Astrocyte (in vitro differentiated cells and primary cell): ENCODE results near the gene PDLIM3. TPM values are rescaled to one million over a fixed set of nuclear protein-coding genes. Genes with fewer than 3 reads are reported as not detected.
A peak's percentile ranks its signal among the peaks of the same experiment; 100 is the strongest.
"Not testable (repeated sequence)": the region's sequence is repeated elsewhere in the genome, so short reads cannot be mapped to it uniquely, and the experiment has no call there.

Source experiments
- DNase-seq: peaks from one replicate; pipeline ENCODE4 v3.0.0-alpha.2; 2010; ENCODE audit warnings: low read depth
- FAIRE-seq: peaks from 2 replicates; lab custom pipeline; 2011; peaks lifted over from hg19 to GRCh38; lab: Jason Lieb, UNC
- H2AFZ ChIP-seq: 2 replicates; pipeline ENCODE4 v1.6.0; 2012; ENCODE audit warnings: low read depth, low read length, inconsistent platforms
- H3K27ac ChIP-seq: 2 replicates; pipeline ENCODE4 v1.5.1; 2011; ENCODE audit warnings: low read depth, low read length, inconsistent platforms
- H3K27me3 ChIP-seq: 2 replicates; pipeline ENCODE4 v1.6.0; 2011; ENCODE audit warnings: low read length, inconsistent platforms; ENCODE audit not compliant: insufficient read depth
- H3K36me3 ChIP-seq: 2 replicates; pipeline ENCODE4 v1.5.1; 2011; ENCODE audit warnings: low read length, inconsistent platforms; ENCODE audit not compliant: insufficient read depth
- H3K4me1 ChIP-seq: 2 replicates; pipeline ENCODE4 v1.5.1; 2011; ENCODE audit warnings: low read length, inconsistent platforms; ENCODE audit not compliant: insufficient read depth
- H3K4me2 ChIP-seq: 2 replicates; pipeline ENCODE4 v1.6.0; 2012; ENCODE audit warnings: low read length, inconsistent platforms
- H3K4me3 ChIP-seq: 2 replicates; pipeline ENCODE4 v1.5.1; 2011; ENCODE audit warnings: low read depth, mild to moderate bottlenecking, low read length, inconsistent platforms; ENCODE audit not compliant: insufficient read depth
- H3K79me2 ChIP-seq: 2 replicates; pipeline ENCODE4 v1.6.0; 2012; ENCODE audit warnings: mild to moderate bottlenecking, low read length, inconsistent platforms; ENCODE audit not compliant: insufficient read depth
- H3K9ac ChIP-seq: 2 replicates; pipeline ENCODE4 v1.6.0; 2012; ENCODE audit warnings: mild to moderate bottlenecking, low read length, inconsistent platforms
- H3K9me3 ChIP-seq: 2 replicates; pipeline ENCODE4 v1.5.1; 2012; ENCODE audit warnings: low read depth, mild to moderate bottlenecking, low read length, inconsistent platforms; ENCODE audit not compliant: insufficient read depth
- H4K20me1 ChIP-seq: 2 replicates; pipeline ENCODE4 v1.6.0; 2012; ENCODE audit warnings: low read length, inconsistent platforms; ENCODE audit not compliant: insufficient read depth
- H3K27ac Mint-ChIP-seq: one replicate; pipeline ENCODE4 v1.8.0; 2021; ENCODE audit warnings: mild to moderate bottlenecking, mixed read lengths; ENCODE audit not compliant: unreplicated experiment
- H3K27me3 Mint-ChIP-seq: one replicate; pipeline ENCODE4 v1.8.0; 2021; ENCODE audit warnings: low read depth, mixed read lengths; ENCODE audit not compliant: unreplicated experiment
- H3K36me3 Mint-ChIP-seq: one replicate; pipeline ENCODE4 v1.8.0; 2021; ENCODE audit warnings: low read depth, mixed read lengths; ENCODE audit not compliant: unreplicated experiment
- H3K4me1 Mint-ChIP-seq: one replicate; pipeline ENCODE4 v1.8.0; 2021; ENCODE audit warnings: low read depth, mixed read lengths; ENCODE audit not compliant: unreplicated experiment
- H3K4me3 Mint-ChIP-seq: one replicate; pipeline ENCODE4 v1.8.0; 2021; ENCODE audit warnings: mild to moderate bottlenecking, moderate library complexity, mixed read lengths; ENCODE audit not compliant: unreplicated experiment
- H3K9me3 Mint-ChIP-seq: one replicate; pipeline ENCODE4 v1.8.0; 2021; ENCODE audit warnings: mild to moderate bottlenecking, mixed read lengths; ENCODE audit not compliant: unreplicated experiment
- EZH2 ChIP-seq: IDR thresholded peaks from 2 replicates; pipeline ENCODE4 v1.6.1; 2012; ENCODE audit warnings: mild to moderate bottlenecking, low read length, inconsistent platforms; ENCODE audit not compliant: insufficient read depth
- total RNA-seq: library from RNA; stranded (reverse); gene quantifications from 2 replicates; pipeline ENCODE4 v1.2.1, GENCODE V29; 2021
- TF ChIP-seq, protein P1 (sequence below): IDR thresholded peaks from 2 replicates; pipeline ENCODE4 v1.5.1; 2011; ENCODE audit warnings: low read depth, mild to moderate bottlenecking, inconsistent platforms, low read length, moderate library complexity; ENCODE audit not compliant: insufficient read depth

PDLIM3 gene
- total RNA-seq, 1 donor from 2014 or later, result 28.5 TPM

DNA sequence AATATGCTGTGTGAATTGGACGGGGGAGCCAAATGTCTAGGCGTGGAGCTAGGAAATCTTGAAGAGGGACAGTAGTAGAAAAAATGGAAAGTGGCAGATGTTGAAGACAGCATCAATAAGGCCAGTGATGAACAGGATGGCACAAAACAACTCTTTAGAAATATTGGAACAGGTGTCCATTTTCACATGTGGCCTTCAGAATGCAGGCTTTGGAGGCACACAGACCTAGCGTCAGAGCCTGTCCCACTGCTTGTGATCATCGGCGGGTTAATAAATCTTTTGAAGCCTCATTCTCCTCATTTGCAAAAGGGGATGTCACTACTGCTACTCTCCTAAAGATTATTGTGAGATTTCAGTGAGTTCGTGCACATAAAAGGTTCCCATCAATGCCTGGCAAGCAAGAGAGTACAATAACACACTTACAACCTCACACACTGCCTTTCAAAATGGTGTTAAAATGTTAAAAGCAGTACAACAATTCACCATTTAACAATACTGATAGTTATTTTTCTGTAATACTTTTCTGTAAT lies 2.4 kb downstream of the PDLIM3 start:
- TF ChIP-seq, protein P1, sequence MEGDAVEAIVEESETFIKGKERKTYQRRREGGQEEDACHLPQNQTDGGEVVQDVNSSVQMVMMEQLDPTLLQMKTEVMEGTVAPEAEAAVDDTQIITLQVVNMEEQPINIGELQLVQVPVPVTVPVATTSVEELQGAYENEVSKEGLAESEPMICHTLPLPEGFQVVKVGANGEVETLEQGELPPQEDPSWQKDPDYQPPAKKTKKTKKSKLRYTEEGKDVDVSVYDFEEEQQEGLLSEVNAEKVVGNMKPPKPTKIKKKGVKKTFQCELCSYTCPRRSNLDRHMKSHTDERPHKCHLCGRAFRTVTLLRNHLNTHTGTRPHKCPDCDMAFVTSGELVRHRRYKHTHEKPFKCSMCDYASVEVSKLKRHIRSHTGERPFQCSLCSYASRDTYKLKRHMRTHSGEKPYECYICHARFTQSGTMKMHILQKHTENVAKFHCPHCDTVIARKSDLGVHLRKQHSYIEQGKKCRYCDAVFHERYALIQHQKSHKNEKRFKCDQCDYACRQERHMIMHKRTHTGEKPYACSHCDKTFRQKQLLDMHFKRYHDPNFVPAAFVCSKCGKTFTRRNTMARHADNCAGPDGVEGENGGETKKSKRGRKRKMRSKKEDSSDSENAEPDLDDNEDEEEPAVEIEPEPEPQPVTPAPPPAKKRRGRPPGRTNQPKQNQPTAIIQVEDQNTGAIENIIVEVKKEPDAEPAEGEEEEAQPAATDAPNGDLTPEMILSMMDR, result no peak
- no peak for TF ChIP-seq EZH2
- Histone ChIP-seq H3K9me3 (no peaks in the 10 kb centered on the region), H3K4me1 (no peaks in the 10 kb centered on the region), H3K9ac (no peak overlapping the region), H3K27ac (no peak overlapping the region), H3K36me3 (no peaks in the 10 kb centered on the region), H4K20me1 (no peaks in the 10 kb centered on the region), H2AFZ (no peak overlapping the region), H3K79me2 (peaks cover 5% of the 10 kb centered on the region), H3K4me3 (no peak overlapping the region), H3K27me3 (no peaks in the 10 kb centered on the region), H3K4me2 (no peak overlapping the region)
- Mint-ChIP-seq H3K4me3 (peak overlapping the region; percentile 30), H3K9me3 (no peaks in the 10 kb centered on the region), H3K36me3 (peaks cover 2% of the 10 kb centered on the region), H3K27me3 (peaks cover 22% of the 10 kb centered on the region), H3K27ac (no peak overlapping the region), H3K4me1 (no peaks in the 10 kb centered on the region)
- FAIRE-seq, result no peak
- no peak for DNase-seq

DNA sequence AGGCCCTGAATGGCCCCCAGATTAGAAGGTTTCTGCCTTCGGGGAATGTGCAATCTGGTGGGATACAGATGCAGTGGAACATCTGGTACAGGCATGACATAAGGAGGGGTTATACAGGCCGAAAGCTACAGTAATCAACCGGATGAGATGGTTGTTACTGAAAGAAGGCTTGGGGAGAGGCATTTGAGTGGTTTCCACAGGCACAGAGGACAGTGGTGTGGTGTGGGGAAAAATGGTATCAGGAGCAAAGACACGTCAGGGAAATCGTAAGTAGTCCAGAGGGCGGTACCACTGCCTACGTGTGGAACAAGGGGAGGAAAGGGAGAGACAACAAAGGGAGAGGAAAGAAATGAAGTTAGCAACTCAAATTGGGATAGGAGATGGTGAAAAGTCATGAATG lies 3.0 kb downstream of the PDLIM3 start:
- Mint-ChIP-seq H3K4me3 (peak overlapping the region; percentile 18), H3K36me3 (peaks cover 2% of the 10 kb centered on the region), H3K4me1 (no peaks in the 10 kb centered on the region), H3K27ac (no peak overlapping the region), H3K27me3 (peaks cover 22% of the 10 kb centered on the region), H3K9me3 (no peaks in the 10 kb centered on the region)
- no peaks in the 10 kb centered on the region for H3K36me3 ChIP-seq
- no peaks in the 10 kb centered on the region for H3K27me3 ChIP-seq
- H3K9me3 ChIP-seq, result no peaks in the 10 kb centered on the region
- H3K4me1 ChIP-seq, result no peaks in the 10 kb centered on the region
- TF ChIP-seq, protein P1, result no peak
- no peak for TF ChIP-seq EZH2
- H3K79me2 ChIP-seq, result peaks cover 5% of the 10 kb centered on the region
- no peak overlapping the region for H2AFZ ChIP-seq
- DNase-seq, result no peak
- FAIRE-seq, result no peak
- no peak overlapping the region for H3K9ac ChIP-seq
- H4K20me1 ChIP-seq, result no peaks in the 10 kb centered on the region
- H3K4me3 ChIP-seq, result no peak overlapping the region
- no peak overlapping the region for H3K4me2 ChIP-seq
- H3K27ac ChIP-seq, result no peak overlapping the region

DNA sequence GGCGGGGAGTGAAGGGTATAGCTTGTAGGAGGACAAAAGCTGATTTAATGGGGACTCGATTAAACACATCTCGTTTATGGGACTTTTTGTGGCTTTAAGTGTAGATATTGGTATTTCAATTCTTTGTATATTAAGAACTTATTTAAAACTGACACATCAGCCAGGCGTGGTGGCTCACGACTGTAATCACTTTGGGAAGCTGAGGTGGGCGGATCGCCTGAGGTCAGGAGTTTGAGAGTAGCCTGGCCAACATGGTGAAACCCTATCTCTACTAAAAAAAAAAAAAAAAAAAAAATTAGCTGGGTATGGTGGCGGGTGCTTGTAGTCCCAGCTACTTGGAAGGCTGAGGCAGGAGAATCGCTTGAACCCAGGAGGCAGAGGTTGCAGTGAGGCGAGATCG lies 3.7 kb downstream of the PDLIM3 start:
- FAIRE-seq, H3K27ac Mint-ChIP-seq, H3K36me3 ChIP-seq, H2AFZ ChIP-seq, H3K79me2 ChIP-seq, H4K20me1 ChIP-seq, H3K27me3 ChIP-seq, H3K4me3 ChIP-seq, H3K4me2 ChIP-seq, H3K4me3 Mint-ChIP-seq, DNase-seq, H3K27ac ChIP-seq, H3K9me3 Mint-ChIP-seq, H3K9ac ChIP-seq, H3K4me1 Mint-ChIP-seq, H3K36me3 Mint-ChIP-seq, H3K9me3 ChIP-seq, H3K4me1 ChIP-seq: not testable (repeated sequence)
- H3K27me3 Mint-ChIP-seq, result peaks cover 20% of the 10 kb centered on the region
